Spinal cord (tissue), 10 donors: ENCODE data around the gene TNRC6C. TPM values are rescaled to one million over a fixed set of nuclear protein-coding genes. Genes with fewer than 3 reads are reported as not detected.
A peak's percentile ranks its signal among the peaks of the same experiment; 100 is the strongest.

Source experiments
- DNase-seq, 6 donors: peaks; one replicate each; pipeline versions ENCODE4 v3.0.0 to v3.0.0-alpha.2; 2013 to 2015; ENCODE audit warnings: low spot score in 6 of 6, low read depth in 4 of 6
- H3K27ac ChIP-seq: one replicate; pipeline ENCODE4 v1.5.1; 2013; ENCODE audit warnings: low read depth, low read length, control low read depth
- H3K27me3 ChIP-seq: one replicate; pipeline ENCODE4 v1.6.1; 2013; ENCODE audit warnings: low read length; ENCODE audit not compliant: control insufficient read depth, insufficient read depth
- H3K36me3 ChIP-seq: one replicate; pipeline ENCODE4 v1.6.1; 2013; ENCODE audit warnings: low read length; ENCODE audit not compliant: control insufficient read depth, insufficient read depth
- H3K4me1 ChIP-seq: one replicate; pipeline ENCODE4 v1.6.1; 2013; ENCODE audit warnings: low read length; ENCODE audit not compliant: control insufficient read depth, insufficient read depth
- H3K4me3 ChIP-seq: one replicate; pipeline ENCODE4 v1.5.1; 2013; ENCODE audit warnings: low read depth, low read length, control low read depth
- H3K9me3 ChIP-seq: one replicate; pipeline ENCODE4 v1.6.1; 2013; ENCODE audit warnings: low read length; ENCODE audit not compliant: control insufficient read depth, insufficient read depth
- WGBS: methylation state at CpG from one replicate; pipeline ENCODE4 v1.1.5; 2013; ENCODE audit warnings: missing lambda C conversion rate; ENCODE audit not compliant: insufficient coverage; 5-methylcytosine and 5-hydroxymethylcytosine counted together
- polyA plus RNA-seq, 2 donors: library from polyadenylated mRNA; unstranded; fragments of 120-200 nt; gene quantifications; one replicate each; pipeline ENCODE4 v1.2.1, GENCODE V29; 2013; ENCODE audit not compliant: insufficient read length in 2 of 2
- total RNA-seq, 2 donors: library from RNA; depleted of rRNA in 1 of 2; stranded (reverse); fragments of 120-200 nt in 1 of 2; fragments of >200 nt in 1 of 2; gene quantifications; one replicate each; pipeline versions ENCODE4 v1.2.3 to v1.2.4, GENCODE V29; 2013 to 2014
- donor health status: healthy.

TNRC6C gene
- total and polyA plus RNA-seq, 4 donors, result 21.5 to 31.8 (median 26.3) TPM

DNA sequence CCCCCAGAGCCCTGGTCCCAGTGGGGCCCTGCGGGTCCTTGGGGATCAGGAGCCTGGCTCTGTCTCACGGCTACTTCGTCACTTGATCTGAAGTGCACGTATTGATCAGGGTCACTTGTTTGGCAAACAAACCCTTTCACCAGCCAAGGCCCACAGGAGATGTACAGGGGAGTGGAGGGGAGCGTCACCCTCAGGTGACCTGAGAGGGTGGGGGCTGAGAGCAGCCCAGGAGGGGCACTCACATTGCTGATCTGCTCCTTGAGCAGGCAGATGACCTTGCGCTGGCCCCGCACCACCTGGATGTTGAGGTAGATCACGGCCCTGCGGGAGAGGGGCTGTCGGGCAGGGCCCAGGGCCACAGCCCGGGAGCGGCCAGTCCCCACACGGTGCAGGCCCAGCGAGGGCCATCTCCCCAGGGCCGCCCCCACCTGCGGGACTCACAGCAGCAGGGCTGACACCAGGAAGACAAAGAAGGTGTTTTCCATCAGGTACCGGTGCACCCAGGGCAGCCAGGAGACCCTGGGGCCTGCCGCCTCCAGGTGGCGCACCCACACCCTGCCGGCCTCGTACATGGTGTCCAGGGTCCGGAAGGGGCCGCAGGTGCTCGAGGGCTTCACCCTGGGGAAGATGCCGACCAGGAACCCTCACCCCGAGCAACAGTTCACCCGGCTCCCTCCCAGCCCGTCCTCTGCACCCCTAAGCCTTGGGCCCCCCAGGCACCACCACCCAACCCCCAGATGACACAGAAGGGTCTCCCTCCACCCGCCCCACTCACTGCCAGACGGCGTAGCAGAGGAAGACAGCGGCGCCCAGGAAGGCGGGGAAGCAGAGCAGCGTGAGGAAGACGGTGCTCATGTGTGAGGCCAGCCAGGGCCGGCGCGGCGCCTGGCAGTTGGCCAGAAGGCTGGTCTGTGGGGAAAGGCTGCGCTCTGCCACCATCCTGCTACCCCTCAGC, 158.8 kb downstream of the TNRC6C start:
- Histone ChIP-seq H3K36me3 (peaks cover 26% of the 10 kb centered on the region), H3K9me3 (no peaks in the 10 kb centered on the region), H3K4me3 (no peak overlapping the region), H3K27ac (no peak overlapping the region), H3K27me3 (no peaks in the 10 kb centered on the region), H3K4me1 (peaks cover 24% of the 10 kb centered on the region)
- DNase-seq, result peak in 3 of 6 donors; percentile 15 to 53 (median 53)
- 54% methylated on average over 29 of the region's 41 CpGs for WGBS

GRCh38 chr17:78118801-78119241, 160.3 kb downstream of the TNRC6C start:
- Histone ChIP-seq H3K4me3 (no peak overlapping the region), H3K27ac (no peak overlapping the region), H3K9me3 (no peaks in the 10 kb centered on the region), H3K27me3 (no peaks in the 10 kb centered on the region), H3K36me3 (peaks cover 31% of the 10 kb centered on the region), H3K4me1 (peaks cover 15% of the 10 kb centered on the region)
- WGBS, result 83% methylated on average over 13 of the region's 14 CpGs
- no peak for DNase-seq

GRCh38 chr17:78120537-78120936, 162.0 kb downstream of the TNRC6C start:
- no peaks in the 10 kb centered on the region for H3K9me3 ChIP-seq
- no peaks in the 10 kb centered on the region for H3K27me3 ChIP-seq
- no peak overlapping the region for H3K27ac ChIP-seq
- H3K4me1 ChIP-seq, result peaks cover 22% of the 10 kb centered on the region
- peaks cover 46% of the 10 kb centered on the region for H3K36me3 ChIP-seq
- H3K4me3 ChIP-seq, result no peak overlapping the region
- DNase-seq, result no peak
- WGBS, result 88% methylated on average over 10 of the region's 13 CpGs

- no peak overlapping the region for H3K27ac ChIP-seq
- no peaks in the 10 kb centered on the region for H3K27me3 ChIP-seq
- no peaks in the 10 kb centered on the region for H3K9me3 ChIP-seq
- H3K4me3 ChIP-seq, result no peak overlapping the region
- WGBS, result 91% methylated on average over 33 of the region's 35 CpGs
- peaks cover 28% of the 10 kb centered on the region for H3K4me1 ChIP-seq
- peaks cover 52% of the 10 kb centered on the region for H3K36me3 ChIP-seq
- DNase-seq, result no peak
Observed at GRCh38 chr17:78120971-78121800, 162.7 kb downstream of the TNRC6C start.

- Histone ChIP-seq H3K27ac (no peak overlapping the region), H3K4me1 (peaks cover 34% of the 10 kb centered on the region), H3K36me3 (peaks cover 52% of the 10 kb centered on the region), H3K4me3 (no peak overlapping the region), H3K9me3 (no peaks in the 10 kb centered on the region), H3K27me3 (no peaks in the 10 kb centered on the region)
- DNase-seq, result no peak
- 87% methylated on average over 10 of the region's 11 CpGs for WGBS
Observed at GRCh38 chr17:78121801-78122215, 163.3 kb downstream of the TNRC6C start.

DNA sequence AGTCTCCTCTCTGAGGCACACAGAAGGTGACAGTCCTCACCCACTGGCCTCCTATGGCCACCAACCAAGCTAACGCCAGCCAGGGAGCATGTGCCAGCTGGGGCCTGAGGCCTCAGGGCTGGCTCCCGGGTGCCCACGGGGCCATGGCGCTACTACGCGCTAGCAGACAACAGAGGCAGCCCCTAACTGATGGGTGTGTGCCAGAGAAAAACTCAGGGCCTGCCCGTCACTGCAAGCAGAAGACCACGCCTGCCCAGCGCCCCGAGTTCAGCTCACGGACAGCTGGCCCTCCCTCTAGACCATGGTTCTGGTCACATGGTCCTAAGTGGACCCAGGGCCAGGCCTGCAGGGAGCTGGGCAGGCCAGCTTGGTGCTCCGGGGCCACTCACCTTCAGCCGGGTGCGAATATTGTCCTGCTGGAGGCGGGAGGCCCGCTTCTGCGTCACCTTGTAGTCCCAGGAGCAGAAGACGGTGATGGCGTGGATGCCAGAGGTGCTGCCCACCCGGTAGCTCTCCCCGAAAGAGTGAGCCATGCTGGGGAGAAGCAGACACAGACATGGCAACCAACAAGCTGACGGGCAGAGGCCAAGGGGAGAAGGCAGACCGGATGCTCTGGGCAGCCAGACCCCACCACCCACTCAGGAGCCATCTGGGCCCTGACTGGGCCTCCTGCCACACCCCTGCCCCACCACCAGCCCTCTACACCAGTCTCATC, 163.9 kb downstream of the TNRC6C start:
- H3K27me3 ChIP-seq, result peaks cover under 1% of the 10 kb centered on the region
- no peak overlapping the region for H3K27ac ChIP-seq
- peaks cover 37% of the 10 kb centered on the region for H3K4me1 ChIP-seq
- peaks cover 49% of the 10 kb centered on the region for H3K36me3 ChIP-seq
- H3K9me3 ChIP-seq, result no peaks in the 10 kb centered on the region
- 89% methylated on average over 23 of the region's 23 CpGs for WGBS
- H3K4me3 ChIP-seq, result no peak overlapping the region
- DNase-seq, result no peak

GRCh38 chr17:78122931-78123249, 164.4 kb downstream of the TNRC6C start:
- H3K4me3 ChIP-seq, result no peak overlapping the region
- H3K27ac ChIP-seq, result no peak overlapping the region
- 94% methylated on average over 4 of the region's 4 CpGs for WGBS
- peaks cover 5% of the 10 kb centered on the region for H3K27me3 ChIP-seq
- no peak for DNase-seq
- peaks cover 48% of the 10 kb centered on the region for H3K36me3 ChIP-seq
- H3K4me1 ChIP-seq, result peaks cover 37% of the 10 kb centered on the region
- no peaks in the 10 kb centered on the region for H3K9me3 ChIP-seq

DNA sequence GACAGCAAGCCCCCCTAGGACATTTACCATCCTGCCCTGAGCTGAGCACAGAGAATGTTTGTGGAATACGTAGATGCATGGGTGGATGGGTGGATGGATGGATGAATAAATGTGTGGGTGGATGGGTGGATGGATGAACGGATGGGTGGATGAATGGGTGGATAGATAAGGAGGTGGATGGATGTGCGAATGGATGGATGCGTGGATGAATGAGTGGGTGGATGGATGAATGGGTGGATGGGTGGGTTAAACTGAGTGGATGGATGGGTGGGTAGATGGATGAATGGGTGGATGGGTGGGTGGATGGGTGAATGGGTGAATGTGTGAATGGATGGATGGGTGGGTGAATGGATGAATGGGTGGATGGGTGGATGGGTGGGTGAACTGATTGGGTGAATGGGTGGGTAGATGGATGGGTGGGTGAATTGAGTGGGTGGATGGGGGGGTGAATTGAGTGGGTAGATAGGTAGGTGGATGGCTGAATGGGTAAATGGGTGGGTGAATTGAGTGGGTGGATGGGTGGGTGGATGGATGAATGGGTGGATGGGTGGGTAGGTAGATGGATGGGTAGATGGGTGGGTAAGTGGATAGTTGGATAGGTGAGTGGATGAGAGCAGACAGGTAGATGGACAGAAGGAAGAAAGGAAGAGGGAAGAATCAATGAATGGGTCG, 164.9 kb downstream of the TNRC6C start:
- Histone ChIP-seq H3K36me3 (peaks cover 48% of the 10 kb centered on the region), H3K27ac (no peak overlapping the region)

More for the DNA sequence above, 164.9 kb downstream of the TNRC6C start:
- Histone ChIP-seq H3K4me3 (no peak overlapping the region), H3K4me1 (peaks cover 40% of the 10 kb centered on the region), H3K27me3 (peaks cover 10% of the 10 kb centered on the region), H3K9me3 (no peaks in the 10 kb centered on the region)
- 95% methylated on average over 5 of the region's 5 CpGs for WGBS
- DNase-seq, result no peak
